Esophagus (tissue), 2 donors: ENCODE data around the gene VIPR2. TPM values are rescaled to one million over a fixed set of nuclear protein-coding genes. Genes with fewer than 3 reads are reported as not detected.

ENCODE experiments used
- H3K27ac ChIP-seq, 2 donors: one replicate each; pipeline ENCODE4 v1.5.1; 2013; ENCODE audit warnings: low read depth in 2 of 2, mild to moderate bottlenecking in 2 of 2, inconsistent platforms in 1 of 2, low read length in 1 of 2, moderate library complexity in 1 of 2
- H3K27me3 ChIP-seq, 2 donors: one replicate each; pipeline ENCODE4 v1.6.1; 2013; ENCODE audit warnings: low read length in 2 of 2, control low read depth in 1 of 2, mild to moderate bottlenecking in 1 of 2; ENCODE audit not compliant: insufficient read depth in 2 of 2, control insufficient read depth in 1 of 2
- H3K36me3 ChIP-seq, 2 donors: one replicate each; pipeline ENCODE4 v1.6.1; 2013; ENCODE audit warnings: low read length in 1 of 2; ENCODE audit not compliant: control insufficient read depth in 2 of 2, insufficient read depth in 2 of 2
- H3K4me1 ChIP-seq, 2 donors: one replicate each; pipeline ENCODE4 v1.6.1; 2013; ENCODE audit warnings: low read length in 1 of 2; ENCODE audit not compliant: control insufficient read depth in 2 of 2, insufficient read depth in 2 of 2
- H3K4me3 ChIP-seq, 2 donors: one replicate each; pipeline ENCODE4 v1.5.1; 2013; ENCODE audit warnings: low read length in 2 of 2, mild to moderate bottlenecking in 2 of 2, low read depth in 1 of 2, moderate library complexity in 1 of 2
- H3K9me3 ChIP-seq, 2 donors: one replicate each; pipeline ENCODE4 v1.6.1; 2013; ENCODE audit warnings: mild to moderate bottlenecking in 2 of 2, low read depth in 1 of 2, low read length in 1 of 2, moderate library complexity in 1 of 2; ENCODE audit not compliant: control insufficient read depth in 2 of 2, insufficient read depth in 1 of 2
- WGBS, 2 donors: extraction: QIAGEN DNeasy Blood & Tissue Kit; methylation state at CpG; one replicate each; pipeline ENCODE4 v1.1.7; 2013; 5-methylcytosine and 5-hydroxymethylcytosine counted together
- polyA plus RNA-seq, 2 donors: library from polyadenylated mRNA; stranded (reverse); fragments of 200-250 nt; gene quantifications; one replicate each; pipeline ENCODE4 v1.2.3, GENCODE V29; 2013
- donor health status: healthy with polysubstance abuse.
- donor health status: Bipolar disorder and iron deficiency.

The VIPR2 gene
- polyA plus RNA-seq, 2 donors, result 0.39 to 0.40 TPM

DNA sequence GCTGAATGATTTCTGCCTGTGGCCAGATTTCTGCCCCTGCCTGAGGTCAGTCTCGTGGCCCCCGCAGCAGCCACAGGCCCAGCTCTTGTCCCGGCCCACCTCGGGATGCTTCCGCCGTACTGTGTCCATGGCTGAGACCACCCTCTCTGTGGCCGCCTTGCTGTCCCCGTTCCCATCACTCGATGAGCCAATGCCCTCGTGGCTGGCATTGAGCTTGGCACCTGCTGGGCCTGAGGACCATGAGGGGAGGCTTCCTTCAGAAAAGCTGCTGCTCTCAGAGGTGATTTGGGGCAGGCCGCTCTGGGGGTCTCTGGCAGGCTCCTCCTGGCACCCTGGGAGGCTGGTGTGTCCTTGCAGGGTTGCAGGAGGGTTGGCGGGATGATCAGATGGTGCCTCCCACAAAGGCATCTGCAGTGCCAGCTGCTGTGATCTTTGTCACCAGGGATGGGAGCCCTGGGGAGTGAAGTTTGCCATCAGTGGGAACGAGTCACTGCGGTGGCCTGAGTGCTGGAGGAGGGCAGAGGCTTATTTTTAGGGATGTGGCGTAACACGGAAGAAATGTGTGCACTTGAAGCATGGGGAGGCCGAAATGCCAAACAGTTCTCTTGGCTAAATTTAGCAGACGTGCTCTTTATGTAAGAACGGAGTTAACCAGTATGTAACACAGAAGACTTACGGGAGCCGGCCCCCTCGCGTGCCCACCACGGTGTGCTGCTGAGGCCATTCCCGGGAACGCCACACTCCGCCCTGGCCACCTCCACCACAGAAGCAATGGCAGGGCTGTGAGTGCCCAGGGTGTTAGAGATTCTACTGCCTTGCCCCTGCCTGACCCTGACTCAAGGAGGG lies 47.7 kb downstream of the VIPR2 start:
- no peaks in the 10 kb centered on the region for H3K27me3 ChIP-seq
- peak overlapping the region; percentile 40 to 67 for H3K27ac ChIP-seq
- 83 to 88% methylated on average over 27 of the region's 27 CpGs for WGBS, 2 donors
- no peaks in the 10 kb centered on the region for H3K36me3 ChIP-seq
- H3K4me3 ChIP-seq, result no peak overlapping the region
- H3K9me3 ChIP-seq, result no peaks in the 10 kb centered on the region
- H3K4me1 ChIP-seq, result peaks cover 0 to 2% of the 10 kb centered on the region in 2 donors

DNA sequence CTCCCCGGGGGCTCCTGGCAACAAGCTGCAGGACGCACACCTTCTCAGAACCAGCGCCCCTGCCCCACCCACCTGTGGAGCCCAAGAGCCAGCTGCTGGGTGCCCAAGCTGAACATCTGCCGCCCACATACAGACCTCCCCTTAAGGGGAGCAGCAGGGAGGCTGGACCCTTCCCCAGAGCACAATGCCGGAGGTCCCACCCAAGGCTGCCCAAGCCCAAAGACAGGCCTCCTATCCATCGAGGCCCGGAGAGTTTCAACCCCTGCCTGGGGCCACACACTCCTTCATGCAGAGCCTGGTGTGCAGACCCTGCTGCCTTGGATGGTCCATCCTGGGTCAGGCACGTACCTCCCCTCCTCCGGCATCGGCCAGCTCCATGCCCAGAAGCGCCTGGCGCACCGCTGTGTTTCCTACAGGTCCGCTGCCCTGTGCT lies 48.7 kb downstream of the VIPR2 start:
- WGBS, 2 donors, result 89 to 91% methylated on average over 14 of the region's 14 CpGs
- Histone ChIP-seq H3K27me3 (no peaks in the 10 kb centered on the region), H3K36me3 (no peaks in the 10 kb centered on the region), H3K9me3 (no peaks in the 10 kb centered on the region), H3K27ac (no peak overlapping the region), H3K4me1 (peaks cover 0 to 2% of the 10 kb centered on the region in 2 donors), H3K4me3 (no peak overlapping the region)

DNA sequence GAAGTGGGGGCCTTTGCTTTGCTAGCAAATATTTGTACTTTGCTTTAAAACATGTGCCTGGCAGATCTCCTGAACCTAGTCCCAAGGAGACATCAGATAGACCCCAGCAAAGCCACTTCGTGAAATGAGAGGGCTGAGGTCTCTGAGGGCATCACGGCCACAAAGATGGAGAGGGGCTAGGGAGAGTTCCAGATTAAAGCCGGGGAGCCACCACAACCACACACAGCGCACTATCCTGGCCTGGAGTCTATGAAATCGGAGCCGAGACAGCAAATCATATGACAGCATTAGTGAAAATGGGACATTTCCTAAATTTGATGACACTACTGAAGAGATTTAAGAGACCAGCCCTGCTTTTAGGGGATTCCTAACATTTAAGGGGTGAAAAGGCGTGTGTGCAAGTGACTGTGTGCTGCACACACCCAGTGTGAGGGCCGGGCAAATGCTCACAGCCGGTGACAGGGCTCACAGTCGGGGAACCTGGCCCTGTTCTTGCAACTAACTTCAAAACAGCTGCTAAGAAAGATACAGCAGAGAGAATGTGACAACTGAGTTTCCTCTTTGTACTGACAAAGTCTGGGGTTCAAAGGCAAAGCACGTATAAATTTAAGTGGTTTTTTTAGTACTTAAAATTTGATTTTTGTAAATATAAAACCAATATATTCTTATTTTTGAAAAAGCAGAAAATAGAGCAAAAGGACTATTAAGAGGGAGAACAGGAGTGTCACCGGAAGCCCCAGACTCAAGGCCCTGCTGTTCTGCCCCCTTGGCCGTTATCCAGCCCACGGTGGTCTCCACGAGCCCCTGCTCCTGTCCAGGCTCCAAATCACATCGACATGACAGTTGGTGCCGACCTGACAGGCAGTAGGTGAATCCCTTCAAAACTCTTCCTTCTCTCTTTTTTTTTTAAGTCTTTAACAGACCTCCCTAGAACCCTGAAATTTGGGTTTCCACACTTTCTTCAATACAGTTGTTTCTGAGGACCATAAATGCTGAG lies 49.5 kb downstream of the VIPR2 start:
- Histone ChIP-seq H3K4me3 (no peak overlapping the region), H3K4me1 (peaks cover 0 to 2% of the 10 kb centered on the region in 2 donors), H3K9me3 (no peaks in the 10 kb centered on the region), H3K36me3 (no peaks in the 10 kb centered on the region), H3K27me3 (no peaks in the 10 kb centered on the region), H3K27ac (no peak overlapping the region)
- WGBS, 2 donors, result 78% methylated on average over 17 of the region's 17 CpGs

DNA sequence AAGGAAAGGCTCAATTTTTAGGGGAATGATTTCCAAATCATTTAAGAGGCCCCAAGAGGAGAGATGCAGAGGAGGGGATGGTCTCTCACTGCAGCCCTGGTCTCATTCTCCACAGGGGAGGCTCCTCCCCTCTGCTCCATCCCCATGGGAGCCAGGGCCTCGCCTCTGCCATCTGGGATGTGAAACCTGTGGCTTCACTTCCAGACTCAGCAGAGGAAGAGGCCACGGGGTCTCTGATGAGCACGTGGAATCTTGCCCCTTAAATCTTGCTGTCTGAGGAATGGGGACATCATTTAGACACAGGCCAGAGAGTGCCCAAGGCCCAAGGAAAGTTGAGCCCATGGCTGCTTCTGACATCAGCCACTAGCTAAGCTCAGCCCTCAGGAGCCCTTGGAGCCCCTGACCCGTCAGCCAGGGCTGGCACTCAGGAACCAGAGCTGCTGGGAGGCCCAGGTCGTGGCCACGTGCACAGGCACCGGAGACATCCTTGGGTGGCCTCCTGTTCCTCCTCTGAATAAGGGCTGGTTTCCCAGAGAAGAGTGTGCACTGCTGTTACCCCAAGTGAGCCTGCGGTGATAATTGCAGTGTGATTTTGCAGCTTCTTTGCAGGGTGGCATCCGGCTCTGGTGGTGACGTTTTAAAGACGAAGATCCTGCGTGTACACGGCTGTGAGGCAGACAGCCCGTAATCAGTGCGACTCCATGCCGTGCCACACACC lies 50.5 kb downstream of the VIPR2 start:
- Histone ChIP-seq H3K4me3 (no peak overlapping the region), H3K4me1 (peaks cover 0 to 2% of the 10 kb centered on the region in 2 donors), H3K36me3 (no peaks in the 10 kb centered on the region), H3K9me3 (no peaks in the 10 kb centered on the region), H3K27ac (no peak overlapping the region), H3K27me3 (no peaks in the 10 kb centered on the region)
- 79 to 82% methylated on average over 16 of the region's 16 CpGs for WGBS, 2 donors

DNA sequence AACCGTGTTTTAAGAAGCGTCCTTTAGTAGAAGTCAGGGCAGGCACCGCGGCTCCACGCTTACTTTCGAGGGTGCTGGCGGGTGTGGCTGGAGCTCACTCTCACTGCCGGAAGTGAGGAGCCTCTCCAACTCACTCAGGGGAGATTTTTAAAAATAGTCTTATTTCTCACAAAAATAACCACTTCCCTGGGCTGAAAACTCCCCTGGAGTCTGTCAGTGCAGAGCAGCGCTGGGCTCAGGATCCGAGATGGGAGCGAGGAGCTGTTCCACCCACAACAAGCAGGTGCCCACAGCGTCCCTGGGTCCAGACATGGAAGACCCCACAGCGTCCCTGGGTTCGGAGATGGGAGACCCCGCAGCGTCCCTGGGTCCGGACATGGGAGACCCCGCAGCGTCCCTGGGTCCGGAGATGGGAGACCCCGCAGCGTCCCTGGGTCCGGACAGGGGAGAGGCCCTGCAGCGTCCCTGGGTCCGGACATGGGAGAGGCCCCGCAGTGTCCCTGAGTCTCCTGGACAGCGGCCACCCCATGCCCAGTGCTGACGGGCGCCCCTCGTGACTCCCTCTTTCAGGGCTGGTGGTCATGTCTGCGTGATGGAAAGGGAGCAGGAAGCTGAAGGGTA lies 51.2 kb downstream of the VIPR2 start:
- Histone ChIP-seq H3K9me3 (no peaks in the 10 kb centered on the region), H3K4me3 (no peak overlapping the region), H3K27ac (no peak overlapping the region), H3K36me3 (no peaks in the 10 kb centered on the region), H3K27me3 (no peaks in the 10 kb centered on the region), H3K4me1 (peaks cover 2% of the 10 kb centered on the region in 2 donors)
- 89% methylated on average over 31 of the region's 31 CpGs for WGBS, 2 donors

DNA sequence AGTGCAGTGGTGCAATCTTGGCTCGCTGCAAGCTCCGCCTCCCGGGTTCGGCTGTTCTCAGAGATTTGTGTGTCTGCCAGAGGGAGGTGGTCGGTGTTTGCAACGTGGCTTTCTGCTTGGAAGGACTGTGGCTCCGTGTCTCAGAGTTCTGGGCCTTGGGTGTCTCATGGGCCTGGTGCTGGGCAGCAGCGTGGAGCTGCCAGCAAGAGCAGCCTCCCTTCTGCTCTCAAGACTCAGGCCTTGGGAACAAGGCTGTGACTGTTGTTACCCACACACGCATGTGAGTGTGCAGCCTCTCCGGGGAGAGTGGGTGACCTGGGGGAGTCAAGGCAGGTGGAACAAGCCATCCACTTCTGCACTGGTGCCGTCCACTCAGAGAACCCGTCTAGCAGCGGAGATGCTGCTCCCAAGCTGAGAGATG lies 52.0 kb downstream of the VIPR2 start:
- no peak overlapping the region for H3K27ac ChIP-seq
- no peaks in the 10 kb centered on the region for H3K27me3 ChIP-seq
- H3K4me3 ChIP-seq, result no peak overlapping the region
- peaks cover 2 to 5% of the 10 kb centered on the region in 2 donors for H3K4me1 ChIP-seq
- H3K36me3 ChIP-seq, result no peaks in the 10 kb centered on the region
- 65 to 73% methylated on average over 13 of the region's 13 CpGs for WGBS, 2 donors
- H3K9me3 ChIP-seq, result no peaks in the 10 kb centered on the region

DNA sequence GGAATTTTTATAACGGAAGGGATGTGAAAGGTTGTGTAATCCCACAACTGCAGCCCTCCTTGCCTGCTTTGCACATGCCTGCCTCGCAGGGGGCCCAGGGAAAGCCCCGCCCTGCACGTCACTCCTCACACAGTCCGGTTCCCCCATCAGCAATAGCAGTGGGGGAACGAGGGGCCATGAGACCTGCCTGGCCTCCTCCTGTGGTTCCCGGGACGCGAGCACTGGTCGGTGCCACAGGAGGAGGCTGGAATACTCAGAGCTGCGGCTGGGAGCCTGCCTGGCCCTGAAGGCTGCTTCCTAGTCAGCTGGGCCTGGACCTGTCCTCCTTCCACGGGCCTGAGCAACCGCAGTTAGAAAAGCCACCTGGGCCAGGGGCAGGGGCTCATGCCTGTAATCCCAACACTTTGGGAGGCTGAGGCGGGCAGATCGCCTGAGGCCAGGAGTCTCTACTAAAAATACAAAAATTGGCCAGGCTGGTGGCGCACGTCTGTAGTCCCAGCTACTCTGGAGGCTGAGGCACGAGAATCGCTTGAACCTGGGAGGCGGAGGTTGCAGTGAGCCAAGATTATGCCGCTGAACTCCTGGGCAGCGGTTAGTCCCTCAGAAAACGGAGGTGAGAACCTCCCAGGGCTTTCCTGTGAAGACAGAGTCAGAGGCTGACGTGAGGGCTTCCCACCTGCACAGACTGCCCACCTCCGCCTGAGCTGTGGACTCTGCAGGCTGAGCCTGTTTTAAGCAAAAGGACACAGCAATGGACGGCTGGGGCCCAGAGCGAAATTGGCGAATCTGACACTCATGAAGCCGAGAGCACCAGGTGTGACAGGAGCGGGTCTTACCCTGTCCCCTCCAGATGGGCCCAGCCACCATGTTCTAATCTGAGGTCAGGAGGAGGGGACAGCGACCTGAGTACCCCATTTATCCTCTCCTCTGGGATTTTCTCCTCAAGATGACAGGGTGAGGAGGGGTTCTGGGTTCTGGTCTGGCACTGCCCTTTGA lies 52.9 kb downstream of the VIPR2 start:
- Histone ChIP-seq H3K27ac (no peak overlapping the region), H3K9me3 (no peaks in the 10 kb centered on the region), H3K27me3 (no peaks in the 10 kb centered on the region), H3K36me3 (no peaks in the 10 kb centered on the region), H3K4me3 (no peak overlapping the region), H3K4me1 (peaks cover 0 to 5% of the 10 kb centered on the region in 2 donors)
- WGBS, 2 donors, result 87 to 91% methylated on average over 31 of the region's 31 CpGs

DNA sequence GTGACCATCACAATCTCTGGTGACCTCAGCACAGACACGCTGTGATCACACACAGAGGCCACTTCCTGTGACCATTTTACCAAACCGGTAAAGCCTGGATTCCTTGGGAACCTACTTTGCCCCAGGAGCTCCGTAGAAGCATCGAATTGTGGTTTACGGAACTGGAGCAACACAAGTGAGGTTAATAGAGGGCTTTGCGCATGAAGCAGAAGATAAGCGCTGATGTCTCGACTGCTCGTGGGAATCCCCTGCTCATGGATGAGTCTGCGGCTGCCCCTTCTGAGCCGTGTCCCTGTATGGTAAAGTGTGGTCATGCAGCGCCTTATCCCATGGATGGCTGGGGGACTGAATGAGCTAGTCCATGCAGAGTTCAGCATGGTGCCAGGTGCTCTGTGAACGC lies 53.6 kb downstream of the VIPR2 start:
- no peaks in the 10 kb centered on the region for H3K27me3 ChIP-seq
- WGBS, 2 donors, result 88 to 90% methylated on average over 13 of the region's 13 CpGs
- H3K4me1 ChIP-seq, result peaks cover 0 to 5% of the 10 kb centered on the region in 2 donors
- no peaks in the 10 kb centered on the region for H3K9me3 ChIP-seq
- H3K36me3 ChIP-seq, result no peaks in the 10 kb centered on the region
- H3K4me3 ChIP-seq, result no peak overlapping the region
- no peak overlapping the region for H3K27ac ChIP-seq
